ENCODE measurements around the gene WDR17. TPM values are rescaled to one million over a fixed set of nuclear protein-coding genes. Genes with fewer than 3 reads are reported as not detected.

WDR17 gene
- total RNA-seq, 3 donors from 2014 or later, result 2.2 to 4.5 (median 2.6) TPM

DNA sequence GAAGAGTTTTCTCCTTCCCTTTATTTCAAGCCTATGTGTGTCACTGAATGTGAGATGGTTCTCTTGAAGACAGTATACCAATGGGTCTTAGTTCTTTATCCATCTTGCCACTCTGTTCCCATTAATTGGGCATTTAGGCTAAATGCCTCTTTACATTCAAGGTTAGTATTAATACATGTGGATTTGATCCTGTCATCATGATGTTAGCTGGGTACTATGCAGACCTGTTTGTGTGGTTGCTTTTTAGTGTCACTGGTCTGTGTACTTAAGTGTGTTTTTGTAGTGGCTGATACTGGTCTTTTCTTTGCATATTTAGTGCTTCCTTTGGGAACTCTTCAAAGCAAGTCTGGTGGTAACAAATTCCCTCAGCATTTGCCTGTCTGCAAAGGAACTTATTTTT lies 23.4 kb upstream of the WDR17 start:
- Histone ChIP-seq H3K4me3 (no peak overlapping the region), H3K27me3 (no peaks in the 10 kb centered on the region), H3K4me1 (no peaks in the 10 kb centered on the region), H3K36me3 (no peaks in the 10 kb centered on the region), H3K27ac (no peak overlapping the region), H3K9me3 (no peaks in the 10 kb centered on the region)
- TF ChIP-seq CTCF (IDR thresholded peaks at IDR 0.05) (no peak), POLR2AphosphoS5 (IDR thresholded peaks at IDR 0.05) (no peak), POLR2A (IDR thresholded peaks at IDR 0.05) (no peak)
- no peak for DNase-seq (ENCODE audit: low spot score in 2 of 2)
- intact Hi-C loops (cut with DNase I; ENCODE audit: low total_unique reads), result no loop called here

DNA sequence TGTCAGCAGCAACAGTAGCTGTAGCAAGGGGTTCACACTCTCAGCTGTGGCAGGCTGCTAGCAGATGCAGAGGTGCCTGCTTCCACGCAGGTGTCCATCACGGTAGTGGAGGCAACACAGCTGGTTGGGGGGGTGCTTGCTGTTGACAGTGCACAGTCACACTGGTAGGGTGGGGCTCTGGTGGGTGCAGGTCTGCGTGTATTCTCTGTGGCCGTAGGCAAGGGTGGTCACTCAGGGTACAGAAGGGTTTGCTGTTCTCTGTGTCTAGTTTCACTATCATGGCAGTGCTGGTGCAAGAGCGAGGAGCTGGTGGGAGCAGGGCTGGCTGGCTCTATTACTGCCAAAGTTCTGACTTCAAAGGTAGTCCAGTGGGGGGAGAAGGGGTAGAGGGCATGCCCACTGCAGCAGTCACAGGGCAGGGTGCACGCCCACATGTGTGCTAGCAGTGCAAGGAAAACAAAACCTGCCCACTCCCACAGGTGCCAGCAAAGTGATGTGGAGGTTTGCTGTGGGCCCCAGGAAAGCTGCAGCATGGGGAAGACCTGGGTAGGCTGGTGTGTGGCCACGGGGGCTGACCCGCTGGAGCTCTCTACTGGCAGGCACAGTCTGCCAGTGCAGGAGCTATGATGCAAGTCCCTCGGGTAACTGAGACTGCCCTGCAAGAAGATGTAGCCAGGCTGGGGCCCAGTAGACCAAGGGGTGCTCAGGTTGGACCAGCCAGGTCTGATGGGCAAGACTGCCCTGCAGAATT lies 21.6 kb upstream of the WDR17 start:
- DNase-seq (ENCODE audit: low spot score in 2 of 2), result no peak
- Histone ChIP-seq H3K4me3 (no peak overlapping the region), H3K4me1 (no peaks in the 10 kb centered on the region), H3K9me3 (no peaks in the 10 kb centered on the region), H3K27ac (no peak overlapping the region), H3K36me3 (no peaks in the 10 kb centered on the region), H3K27me3 (no peaks in the 10 kb centered on the region)
- TF ChIP-seq POLR2A (IDR thresholded peaks at IDR 0.05) (no peak), CTCF (IDR thresholded peaks at IDR 0.05) (no peak)
- intact Hi-C loops (cut with DNase I; ENCODE audit: low total_unique reads), result no loop called here

DNA sequence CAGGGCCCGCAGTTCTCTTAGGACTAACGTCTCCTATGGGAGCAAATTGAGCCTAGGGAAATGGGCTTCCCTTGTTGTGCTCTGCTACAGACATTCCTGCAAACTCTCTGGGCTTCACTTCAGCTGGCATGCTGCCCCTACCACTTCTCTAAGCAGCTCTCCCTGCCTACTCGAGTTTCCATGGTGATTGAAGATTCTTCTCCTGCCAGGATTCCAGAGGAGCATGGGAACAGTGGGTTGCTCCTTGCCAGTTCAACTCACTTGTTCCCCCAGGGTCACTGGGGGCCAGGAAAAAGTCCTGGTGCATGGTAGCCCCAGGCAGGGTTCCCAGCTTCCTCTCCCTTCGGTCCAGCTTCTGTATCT lies 21.1 kb upstream of the WDR17 start:
- intact Hi-C loops (cut with DNase I; ENCODE audit: low total_unique reads), result no loop called here
- DNase-seq (ENCODE audit: low spot score in 2 of 2), result no peak
- H3K4me3 ChIP-seq, result no peak overlapping the region

DNA sequence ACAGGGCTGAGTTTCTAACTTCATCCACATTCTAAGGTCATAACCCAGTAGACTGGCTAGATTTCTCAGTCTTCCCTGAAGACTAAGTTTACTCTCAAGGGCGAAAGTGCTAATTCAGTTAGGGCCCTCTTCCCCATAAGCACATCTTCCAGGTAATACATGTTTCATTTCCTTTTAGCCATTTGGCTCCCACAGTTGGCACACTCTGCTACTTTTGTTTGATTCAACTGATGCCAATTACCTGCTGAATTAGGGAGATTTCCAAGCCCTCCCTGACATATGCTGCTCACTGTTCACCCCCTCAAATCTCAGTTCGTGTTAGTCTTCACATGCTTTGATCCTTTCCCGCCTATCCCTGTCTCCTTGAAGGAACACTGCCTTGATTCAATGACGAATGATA lies 17.0 kb upstream of the WDR17 start:
- intact Hi-C loops (cut with DNase I; ENCODE audit: low total_unique reads), result no loop called here
- no peaks in the 10 kb centered on the region for H3K27me3 ChIP-seq
- TF ChIP-seq CTCF (IDR thresholded peaks at IDR 0.05) (no peak), POLR2AphosphoS5 (IDR thresholded peaks at IDR 0.05) (no peak)
- H3K4me1 ChIP-seq, result no peaks in the 10 kb centered on the region
- H3K36me3 ChIP-seq, result no peaks in the 10 kb centered on the region
- no peaks in the 10 kb centered on the region for H3K9me3 ChIP-seq
- no peak overlapping the region for H3K4me3 ChIP-seq
- H3K27ac ChIP-seq, result no peak overlapping the region
- DNase-seq (ENCODE audit: low spot score in 2 of 2), result no peak

More for the DNA sequence above, 21.1 kb upstream of the WDR17 start:
- no peaks in the 10 kb centered on the region for H3K27me3 ChIP-seq
- H3K27ac ChIP-seq, result no peak overlapping the region
- no peaks in the 10 kb centered on the region for H3K9me3 ChIP-seq
- TF ChIP-seq POLR2AphosphoS5 (IDR thresholded peaks at IDR 0.05) (no peak), CTCF (IDR thresholded peaks at IDR 0.05) (no peak), POLR2A (IDR thresholded peaks at IDR 0.05) (no peak)
- no peaks in the 10 kb centered on the region for H3K4me1 ChIP-seq
- no peaks in the 10 kb centered on the region for H3K36me3 ChIP-seq

GRCh38 chr4:176052744-176053143 lies 12.9 kb upstream of the WDR17 start:
- TF ChIP-seq POLR2AphosphoS5 (IDR thresholded peaks at IDR 0.05), result no peak
- TF ChIP-seq POLR2A (IDR thresholded peaks at IDR 0.05), result no peak
- TF ChIP-seq CTCF (IDR thresholded peaks at IDR 0.05), result no peak
- H3K4me3 ChIP-seq, result no peak overlapping the region
- H3K27ac ChIP-seq, result no peak overlapping the region
- no peaks in the 10 kb centered on the region for H3K4me1 ChIP-seq
- intact Hi-C loops (cut with DNase I; ENCODE audit: low total_unique reads), result no loop called here
- no peaks in the 10 kb centered on the region for H3K27me3 ChIP-seq
- DNase-seq (ENCODE audit: low spot score in 2 of 2), result no peak
- no peaks in the 10 kb centered on the region for H3K36me3 ChIP-seq
- H3K9me3 ChIP-seq, result no peaks in the 10 kb centered on the region
